Neuron (in vitro differentiated cells): ENCODE measurements around the gene PTPRN2.
A peak's percentile ranks its signal among the peaks of the same experiment; 100 is the strongest.
"Not testable (repeated sequence)": the region's sequence is repeated elsewhere in the genome, so short reads cannot be mapped to it uniquely, and the experiment has no call there.

Experiments used
- H2AFZ ChIP-seq: one replicate; pipeline ENCODE4 v1.6.1; 2013; ENCODE audit warnings: low read depth, mild to moderate bottlenecking, inconsistent platforms, low read length, moderate library complexity
- H3K27me3 ChIP-seq: one replicate; pipeline ENCODE4 v1.6.1; 2013; ENCODE audit warnings: low read length; ENCODE audit not compliant: insufficient read depth
- H3K36me3 ChIP-seq: one replicate; pipeline ENCODE4 v1.6.1; 2013; ENCODE audit warnings: low read length; ENCODE audit not compliant: insufficient read depth
- H3K4me1 ChIP-seq: one replicate; pipeline ENCODE4 v1.6.1; 2013; ENCODE audit warnings: low read length; ENCODE audit not compliant: insufficient read depth
- H3K4me3 ChIP-seq: 2 replicates; pipeline ENCODE4 v1.5.1; 2013; ENCODE audit warnings: mild to moderate bottlenecking, low read length, moderate library complexity
- H3K9me3 ChIP-seq: one replicate; pipeline ENCODE4 v1.6.1; 2013; ENCODE audit warnings: low read length

Gene PTPRN2

GRCh38 chr7:158516524-158516923 is 71.1 kb downstream of the PTPRN2 start:
- H3K27me3 ChIP-seq, result no peaks in the 10 kb centered on the region
- H3K4me3 ChIP-seq, result no peak overlapping the region
- no peaks in the 10 kb centered on the region for H3K4me1 ChIP-seq
- H3K36me3 ChIP-seq, result no peaks in the 10 kb centered on the region
- no peak overlapping the region for H2AFZ ChIP-seq
- H3K9me3 ChIP-seq, result peaks cover 7% of the 10 kb centered on the region

GRCh38 chr7:158512869-158513268 is 74.8 kb downstream of the PTPRN2 start:
- no peak overlapping the region for H2AFZ ChIP-seq
- H3K4me3 ChIP-seq, result no peak overlapping the region
- H3K27me3 ChIP-seq, result no peaks in the 10 kb centered on the region
- peaks cover 10% of the 10 kb centered on the region for H3K4me1 ChIP-seq
- peaks cover 14% of the 10 kb centered on the region for H3K9me3 ChIP-seq
- no peaks in the 10 kb centered on the region for H3K36me3 ChIP-seq

GRCh38 chr7:158512042-158512441 is 75.6 kb downstream of the PTPRN2 start:
- H3K9me3 ChIP-seq, result peaks cover 17% of the 10 kb centered on the region
- no peaks in the 10 kb centered on the region for H3K36me3 ChIP-seq
- no peak overlapping the region for H3K4me3 ChIP-seq
- no peaks in the 10 kb centered on the region for H3K27me3 ChIP-seq
- no peak overlapping the region for H2AFZ ChIP-seq
- H3K4me1 ChIP-seq, result peaks cover 10% of the 10 kb centered on the region

GRCh38 chr7:158508802-158509385 is 78.7 kb downstream of the PTPRN2 start:
- Histone ChIP-seq H3K4me1 (peaks cover 10% of the 10 kb centered on the region), H3K36me3 (no peaks in the 10 kb centered on the region), H3K27me3 (no peaks in the 10 kb centered on the region), H2AFZ (no peak overlapping the region), H3K4me3 (no peak overlapping the region), H3K9me3 (peaks cover 17% of the 10 kb centered on the region)

GRCh38 chr7:158508321-158508720 is 79.3 kb downstream of the PTPRN2 start:
- not testable (repeated sequence) for H2AFZ ChIP-seq, H3K36me3 ChIP-seq, H3K4me3 ChIP-seq, H3K27me3 ChIP-seq
- peaks cover 17% of the 10 kb centered on the region for H3K9me3 ChIP-seq
- H3K4me1 ChIP-seq, result peaks cover 10% of the 10 kb centered on the region

GRCh38 chr7:158507917-158508316 is 79.7 kb downstream of the PTPRN2 start:
- H2AFZ ChIP-seq, result no peak overlapping the region
- H3K4me1 ChIP-seq, result peaks cover 10% of the 10 kb centered on the region
- H3K9me3 ChIP-seq, result peaks cover 17% of the 10 kb centered on the region
- H3K36me3 ChIP-seq, result no peaks in the 10 kb centered on the region
- H3K4me3 ChIP-seq, result no peak overlapping the region
- no peaks in the 10 kb centered on the region for H3K27me3 ChIP-seq

GRCh38 chr7:158507175-158507574 is 80.4 kb downstream of the PTPRN2 start:
- not testable (repeated sequence) for H3K4me3 ChIP-seq, H2AFZ ChIP-seq, H3K27me3 ChIP-seq, H3K36me3 ChIP-seq
- peaks cover 14% of the 10 kb centered on the region for H3K9me3 ChIP-seq
- peaks cover 10% of the 10 kb centered on the region for H3K4me1 ChIP-seq

- Histone ChIP-seq H3K27me3 (no peaks in the 10 kb centered on the region), H3K36me3 (no peaks in the 10 kb centered on the region), H3K4me1 (peaks cover 10% of the 10 kb centered on the region), H2AFZ (no peak overlapping the region), H3K4me3 (no peak overlapping the region), H3K9me3 (peaks cover 11% of the 10 kb centered on the region)
Measured at GRCh38 chr7:158506626-158507025, 81.0 kb downstream of the PTPRN2 start.

- Histone ChIP-seq H3K27me3 (no peaks in the 10 kb centered on the region), H3K4me1 (peaks cover 9% of the 10 kb centered on the region), H2AFZ (no peak overlapping the region), H3K36me3 (no peaks in the 10 kb centered on the region), H3K9me3 (peaks cover 5% of the 10 kb centered on the region), H3K4me3 (no peak overlapping the region)
Measured at GRCh38 chr7:158505683-158506082, 81.9 kb downstream of the PTPRN2 start.

GRCh38 chr7:158502068-158502750 is 85.4 kb downstream of the PTPRN2 start:
- no peak overlapping the region for H3K4me3 ChIP-seq
- peaks cover 12% of the 10 kb centered on the region for H3K4me1 ChIP-seq
- no peak overlapping the region for H2AFZ ChIP-seq
- no peaks in the 10 kb centered on the region for H3K27me3 ChIP-seq
- no peaks in the 10 kb centered on the region for H3K36me3 ChIP-seq
- no peaks in the 10 kb centered on the region for H3K9me3 ChIP-seq

GRCh38 chr7:158501393-158502067 is 86.1 kb downstream of the PTPRN2 start:
- H2AFZ ChIP-seq, result no peak overlapping the region
- H3K36me3 ChIP-seq, result no peaks in the 10 kb centered on the region
- no peaks in the 10 kb centered on the region for H3K27me3 ChIP-seq
- peaks cover 12% of the 10 kb centered on the region for H3K4me1 ChIP-seq
- no peak overlapping the region for H3K4me3 ChIP-seq
- no peaks in the 10 kb centered on the region for H3K9me3 ChIP-seq

GRCh38 chr7:158500651-158501052 is 87.0 kb downstream of the PTPRN2 start:
- no peaks in the 10 kb centered on the region for H3K9me3 ChIP-seq

GRCh38 chr7:158499082-158499455 is 88.6 kb downstream of the PTPRN2 start:
- Histone ChIP-seq H3K4me3 (no peak overlapping the region), H2AFZ (no peak overlapping the region), H3K27me3 (no peaks in the 10 kb centered on the region), H3K36me3 (no peaks in the 10 kb centered on the region), H3K9me3 (no peaks in the 10 kb centered on the region), H3K4me1 (peaks cover 28% of the 10 kb centered on the region)

More at GRCh38 chr7:158500651-158501052, 87.0 kb downstream of the PTPRN2 start:
- Histone ChIP-seq H3K36me3 (no peaks in the 10 kb centered on the region), H2AFZ (peak overlapping the region; percentile 62), H3K4me3 (no peak overlapping the region), H3K27me3 (no peaks in the 10 kb centered on the region), H3K4me1 (peaks cover 13% of the 10 kb centered on the region)
